Thyroid gland (tissue), 4 donors: ENCODE results near the gene RAP1A. TPM values are rescaled to one million over a fixed set of nuclear protein-coding genes. Genes with fewer than 3 reads are reported as not detected.
A peak's percentile ranks its signal among the peaks of the same experiment; 100 is the strongest.

Source experiments
- DNase-seq, 2 donors: peaks; one replicate each; pipeline ENCODE4 v3.0.0-alpha.2; 2019
- H3K27ac ChIP-seq, 3 donors: fragments of 200-600 bp; sonication (generic); 1 replicate in 2 of 3; 2 replicates in 1 of 3; pipeline ENCODE4 v1.5.1; 2016 to 2019; ENCODE audit warnings: mild to moderate bottlenecking in 1 of 3, moderate library complexity in 1 of 3
- H3K27me3 ChIP-seq: fragments of 200-600 bp; sonication (generic); one replicate; pipeline ENCODE4 v1.5.1; 2019
- H3K36me3 ChIP-seq, 2 donors: fragments of 200-600 bp; sonication (generic); one replicate each; pipeline ENCODE4 v1.5.1; 2016 to 2019
- H3K4me1 ChIP-seq, 2 donors: fragments of 200-600 bp; sonication (generic); one replicate each; pipeline ENCODE4 v1.5.1; 2017 to 2019
- H3K4me3 ChIP-seq, 3 donors: fragments of 200-600 bp; sonication (generic); replicated peaks in 1 of 3; 1 replicate in 2 of 3; 2 replicates in 1 of 3; pipeline ENCODE4 v1.5.1; 2016; ENCODE audit warnings: mild to moderate bottlenecking in 1 of 3
- H3K9me3 ChIP-seq: fragments of 200-600 bp; sonication (generic); one replicate; pipeline ENCODE4 v1.5.1; 2017
- CTCF ChIP-seq, 6 experiments: fragments of 200-600 bp in 3 of 6; fragments of 450-650 bp in 3 of 6; sonication (generic) in 3 of 6; IDR thresholded peaks; one replicate each; pipeline ENCODE4 v1.5.1; 2016 to 2019; ENCODE audit warnings: antibody characterized with exemption in 6 of 6, mild to moderate bottlenecking in 2 of 6, inconsistent platforms in 1 of 6, moderate library complexity in 1 of 6
- POLR2A ChIP-seq, 2 donors: fragments of 450-650 bp; IDR thresholded peaks; one replicate each; pipeline ENCODE4 v1.6.1; 2017; ENCODE audit warnings: antibody characterized with exemption in 2 of 2, mild to moderate bottlenecking in 2 of 2, moderate library complexity in 1 of 2
- WGBS, 2 donors: methylation state at CpG; one replicate each; pipeline ENCODE4 v1.1.5; 2017; 5-methylcytosine and 5-hydroxymethylcytosine counted together
- intact Hi-C: fragments of 100-400 bp; cut with DNase I; formaldehyde crosslinking; loops from one replicate; pipeline ENCODE4 v1.15.1; 2023
- total RNA-seq, 4 donors: library from RNA; depleted of rRNA; stranded (reverse); fragments of >200 nt; gene quantifications; one replicate each; pipeline ENCODE4 v1.2.3, GENCODE V29; 2016

RAP1A gene
- total RNA-seq, 4 donors from 2014 or later = 54.2 to 91.7 (median 71.9) TPM

DNA sequence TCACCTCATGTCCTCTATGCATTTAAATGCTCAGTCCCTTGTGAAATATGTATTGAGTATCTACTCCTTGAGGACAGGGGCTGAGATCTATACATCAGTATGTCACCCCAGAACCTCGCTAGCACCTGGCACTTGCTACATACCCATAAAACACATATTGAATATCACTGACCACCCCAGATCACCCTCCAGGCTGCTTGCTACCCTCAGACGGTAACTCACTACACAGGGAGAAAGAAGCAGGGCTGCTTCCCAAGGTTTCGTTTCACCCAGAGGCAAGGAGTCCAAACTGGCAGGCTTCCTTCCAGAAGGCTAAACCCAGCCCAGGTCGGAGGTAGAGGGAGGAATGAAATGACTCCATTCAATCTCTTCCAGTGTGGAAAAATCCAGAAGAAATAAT is 111.1 kb downstream of the RAP1A start:
- Histone ChIP-seq H3K36me3 (no peaks in the 10 kb centered on the region), H3K27ac (no peak overlapping the region), H3K27me3 (no peaks in the 10 kb centered on the region), H3K4me1 (peaks cover 0 to 21% of the 10 kb centered on the region in 2 donors), H3K4me3 (no peak overlapping the region), H3K9me3 (no peaks in the 10 kb centered on the region)
- WGBS, 2 donors = 86 to 93% methylated on average over 4 of the region's 4 CpGs
- intact Hi-C loops = no loop called here
- DNase-seq = no peak
- TF ChIP-seq CTCF (IDR thresholded peaks at IDR 0.05) (no peak), POLR2A (IDR thresholded peaks at IDR 0.05) (no peak)

- WGBS, 2 donors = 77 to 78% methylated on average over 6 of the region's 6 CpGs
- no peak for TF ChIP-seq CTCF (IDR thresholded peaks at IDR 0.05)
- no peak for TF ChIP-seq POLR2A (IDR thresholded peaks at IDR 0.05)
- Histone ChIP-seq H3K4me1 (peaks cover 0 to 25% of the 10 kb centered on the region in 2 donors), H3K9me3 (no peaks in the 10 kb centered on the region), H3K27ac (no peak overlapping the region), H3K4me3 (no peak overlapping the region), H3K36me3 (no peaks in the 10 kb centered on the region), H3K27me3 (no peaks in the 10 kb centered on the region)
- intact Hi-C loops = no loop called here
- no peak for DNase-seq
Measured at GRCh38 chr1:111731956-111732355, 112.4 kb downstream of the RAP1A start.

DNA sequence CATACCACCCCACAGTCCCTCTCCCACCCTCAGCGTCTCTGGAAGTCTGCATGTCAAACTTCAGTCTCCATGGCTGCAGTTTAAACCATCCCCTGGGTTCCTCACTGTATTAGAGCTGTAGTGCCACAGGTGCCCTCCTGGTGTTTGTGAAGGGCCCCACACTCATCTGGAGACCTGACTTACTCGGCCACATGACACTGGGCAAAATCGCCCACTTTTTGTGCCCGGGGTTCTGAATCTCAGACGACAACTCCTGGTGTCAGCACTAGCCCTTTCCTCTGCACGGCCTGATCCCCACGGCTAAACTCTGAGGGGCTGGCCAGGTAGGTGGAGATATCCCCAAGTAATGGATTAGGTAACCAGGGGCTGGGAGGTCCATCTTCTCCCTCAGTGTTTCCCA is 113.1 kb downstream of the RAP1A start:
- WGBS, 2 donors = 83 to 87% methylated on average over 7 of the region's 7 CpGs
- Histone ChIP-seq H3K36me3 (no peaks in the 10 kb centered on the region), H3K27ac (no peak overlapping the region), H3K9me3 (no peaks in the 10 kb centered on the region), H3K4me1 (peaks cover 0 to 31% of the 10 kb centered on the region in 2 donors), H3K4me3 (no peak overlapping the region), H3K27me3 (no peaks in the 10 kb centered on the region)
- DNase-seq = no peak
- intact Hi-C loops = no loop called here
- TF ChIP-seq POLR2A (IDR thresholded peaks at IDR 0.05) (no peak), CTCF (IDR thresholded peaks at IDR 0.05) (no peak)

DNA sequence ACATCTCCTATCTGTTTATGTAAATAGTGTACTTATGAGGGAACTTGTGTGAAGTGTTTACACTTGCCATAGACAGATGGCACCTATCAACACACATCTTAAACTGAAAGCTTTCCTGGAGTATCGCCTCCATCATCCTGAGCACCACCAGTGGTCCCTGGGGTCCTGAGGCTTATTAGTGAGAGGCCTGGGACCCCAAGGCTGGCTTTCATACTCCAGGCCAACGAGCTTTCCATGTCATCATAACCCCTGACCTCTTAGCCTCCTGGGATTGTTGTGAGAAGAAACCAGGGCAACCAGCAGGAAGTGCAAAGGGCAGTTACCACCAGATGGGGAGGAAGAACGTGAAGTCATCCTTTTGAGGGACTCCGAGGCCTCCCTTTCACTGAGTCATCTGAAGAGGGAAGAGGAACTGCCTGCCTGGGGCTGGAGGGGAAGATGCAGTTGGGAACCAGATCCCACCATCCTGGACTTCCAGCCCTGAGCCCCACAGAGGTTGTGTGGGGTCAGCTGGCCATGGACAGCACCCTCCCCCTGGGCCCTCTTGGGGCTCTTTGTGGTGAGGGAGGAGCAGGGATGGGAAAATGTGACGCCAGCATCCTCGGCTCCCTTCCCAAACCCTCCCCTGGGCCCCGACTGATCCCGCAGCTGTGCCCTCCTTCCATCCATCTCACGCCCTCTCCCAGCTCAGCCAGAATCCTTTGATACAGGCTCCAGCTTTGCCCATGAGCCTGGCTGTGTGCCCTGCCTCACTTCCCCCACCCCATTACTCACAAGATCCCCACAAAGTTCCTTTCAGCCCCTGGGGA is 113.8 kb downstream of the RAP1A start:
- Histone ChIP-seq H3K27me3 (no peaks in the 10 kb centered on the region), H3K36me3 (no peaks in the 10 kb centered on the region), H3K4me1 (peaks cover 0 to 38% of the 10 kb centered on the region in 2 donors), H3K9me3 (no peaks in the 10 kb centered on the region), H3K27ac (peak overlapping the region; percentile 10 to 49 (median 23)), H3K4me3 (no peak overlapping the region)
- WGBS, 2 donors = 59 to 72% methylated on average over 9 of the region's 9 CpGs
- intact Hi-C loops = no loop called here
- TF ChIP-seq POLR2A (IDR thresholded peaks at IDR 0.05) = no peak
- no peak for TF ChIP-seq CTCF (IDR thresholded peaks at IDR 0.05)
- no peak for DNase-seq

DNA sequence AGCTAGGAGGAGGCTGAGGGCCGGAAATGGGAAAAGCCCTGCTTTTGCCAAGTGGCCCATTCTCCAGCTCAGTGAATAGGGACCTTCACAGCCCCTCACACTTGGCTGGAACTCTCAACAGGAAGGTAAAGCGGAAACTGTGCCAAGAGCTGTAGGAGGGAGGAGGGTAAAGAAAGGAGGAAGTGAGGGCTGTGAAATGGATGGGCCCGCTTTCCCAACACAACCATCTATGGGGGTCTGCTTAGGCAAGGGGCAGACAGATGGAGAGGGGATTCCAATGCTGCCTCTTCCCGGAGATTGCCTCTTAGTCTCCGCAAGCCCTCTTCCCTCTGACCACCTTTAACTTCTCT is 114.4 kb downstream of the RAP1A start:
- Histone ChIP-seq H3K4me3 (no peak overlapping the region), H3K27me3 (no peaks in the 10 kb centered on the region), H3K9me3 (no peaks in the 10 kb centered on the region), H3K36me3 (no peaks in the 10 kb centered on the region), H3K4me1 (peaks cover 0 to 38% of the 10 kb centered on the region in 2 donors), H3K27ac (peak overlapping the region; percentile 10 to 49 (median 23))
- DNase-seq = no peak
- TF ChIP-seq POLR2A (IDR thresholded peaks at IDR 0.05) (no peak), CTCF (IDR thresholded peaks at IDR 0.05) (no peak)
- 75 to 77% methylated on average over 5 of the region's 5 CpGs for WGBS, 2 donors
- intact Hi-C loops = no loop called here
